AG04450 (cell line): ENCODE results near the gene SYCN. TPM values are rescaled to one million over a fixed set of nuclear protein-coding genes. Genes with fewer than 3 reads are reported as not detected.
"Not testable (repeated sequence)": the region's sequence is repeated elsewhere in the genome, so short reads cannot be mapped to it uniquely, and the experiment has no call there.

Source experiments
- CTCF ChIA-PET: fragments of 300-600, 350-600 bp; formaldehyde crosslinking; extraction: SDS; loops from one replicate; lab custom pipeline; 2022; ENCODE audit warnings: antibody characterized with exemption, inconsistent platforms; lab: Charles Lee
- POLR2A ChIA-PET: fragments of 350-600 bp; formaldehyde crosslinking; extraction: SDS; loops from one replicate; lab custom pipeline; 2021; ENCODE audit warnings: antibody characterized with exemption, inconsistent platforms; lab: Yijun Ruan, JAX
- DNase-seq: peaks from one replicate; pipeline ENCODE4 v3.0.0-alpha.2; 2011; ENCODE audit warnings: low read depth, low spot score
- H3K27ac ChIP-seq: one replicate; pipeline ENCODE4 v1.5.1; 2012; ENCODE audit warnings: low read depth, low read length, control low read depth
- H3K27me3 ChIP-seq: one replicate; pipeline ENCODE4 v1.6.0; 2012; ENCODE audit warnings: low read length; ENCODE audit not compliant: control insufficient read depth, insufficient read depth
- H3K4me3 ChIP-seq: 2 replicates; pipeline ENCODE4 v1.5.1; 2011; ENCODE audit warnings: mild to moderate bottlenecking, low read depth, low read length, control low read depth
- H3K9me3 ChIP-seq: 2 replicates; pipeline ENCODE4 v1.5.1; 2012; ENCODE audit warnings: low read length; ENCODE audit not compliant: control insufficient read depth, insufficient read depth
- CTCF ChIP-seq: IDR thresholded peaks from 2 replicates; pipeline ENCODE4 v1.5.1; 2011; ENCODE audit warnings: low read depth, low read length, control low read depth, inconsistent platforms
- polyA plus RNA-seq: library from polyadenylated mRNA; depleted of rRNA; stranded (reverse); fragments of >200 nt; gene quantifications from 2 replicates; pipeline ENCODE4 v1.2.3, GENCODE V29; 2011

Gene SYCN
- polyA plus RNA-seq, 1 experiment, result not detected

GRCh38 chr19:39232708-39233107, 28.6 kb upstream of the SYCN start:
- POLR2A ChIA-PET, result no interaction called here

GRCh38 chr19:39230096-39230764, 26.2 kb upstream of the SYCN start:
- no peak overlapping the region for H3K27ac ChIP-seq
- H3K27me3 ChIP-seq, result peaks cover 7% of the 10 kb centered on the region
- no peak overlapping the region for H3K4me3 ChIP-seq
- TF ChIP-seq CTCF, result no peak
- POLR2A ChIA-PET, result no interaction called here
- CTCF ChIA-PET, result no interaction called here
- no peaks in the 10 kb centered on the region for H3K9me3 ChIP-seq
- no peak for DNase-seq

More at GRCh38 chr19:39232708-39233107, 28.6 kb upstream of the SYCN start:
- H3K4me3 ChIP-seq, result no peak overlapping the region
- TF ChIP-seq CTCF, result no peak
- DNase-seq, result no peak
- H3K9me3 ChIP-seq, result no peaks in the 10 kb centered on the region
- no peak overlapping the region for H3K27ac ChIP-seq
- peaks cover 3% of the 10 kb centered on the region for H3K27me3 ChIP-seq
- CTCF ChIA-PET, result no interaction called here

GRCh38 chr19:39224910-39225309, 20.8 kb upstream of the SYCN start:
- DNase-seq, result no peak
- POLR2A ChIA-PET, result no interaction called here
- H3K9me3 ChIP-seq, result no peaks in the 10 kb centered on the region
- no peak for TF ChIP-seq CTCF
- no peak overlapping the region for H3K27ac ChIP-seq
- H3K4me3 ChIP-seq, result no peak overlapping the region
- peaks cover 3% of the 10 kb centered on the region for H3K27me3 ChIP-seq
- CTCF ChIA-PET, result no interaction called here

- DNase-seq, result no peak
- peaks cover 3% of the 10 kb centered on the region for H3K27me3 ChIP-seq
- no peak overlapping the region for H3K27ac ChIP-seq
- ChIA-PET CTCF (no interaction called here), POLR2A (no interaction called here)
- no peak for TF ChIP-seq CTCF
- H3K4me3 ChIP-seq, result no peak overlapping the region
- no peaks in the 10 kb centered on the region for H3K9me3 ChIP-seq
Observed at GRCh38 chr19:39223703-39224279, 19.7 kb upstream of the SYCN start.

- POLR2A ChIA-PET, CTCF ChIA-PET: not testable (repeated sequence)
Observed at GRCh38 chr19:39219108-39219507, 15.0 kb upstream of the SYCN start.

More at GRCh38 chr19:39219108-39219507, 15.0 kb upstream of the SYCN start:
- not testable (repeated sequence) for H3K27ac ChIP-seq, H3K27me3 ChIP-seq, H3K4me3 ChIP-seq, DNase-seq, H3K9me3 ChIP-seq
